ENCODE results near the gene GGN. TPM values are rescaled to one million over a fixed set of nuclear protein-coding genes. Genes with fewer than 3 reads are reported as not detected.

The GGN gene
- total RNA-seq, 4 donors from 2014 or later: 0.82 TPM; not detected in 3

- Histone ChIP-seq H3K9me3 (no peaks in the 10 kb centered on the region), H3K27me3 (no peaks in the 10 kb centered on the region), H3K36me3 (no peaks in the 10 kb centered on the region), H3K4me1 (peaks cover 0 to 19% of the 10 kb centered on the region in 2 donors), H3K4me3 (peak overlapping the region; percentile 39 to 46), H3K27ac (peak overlapping the region; percentile 41 to 42)
- DNase-seq: peak in 1 of 2 donors; percentile 21
- intact Hi-C loops (cut with DNase I; ENCODE audit: low total_unique reads): no loop called here
- TF ChIP-seq POLR2A (IDR thresholded peaks at IDR 0.05) (no peak), CTCF (IDR thresholded peaks at IDR 0.05) (no peak)
These were observed 1.5 kb upstream of the GGN start for GRCh38 chr19:38389101-38389925.

GRCh38 chr19:38388349-38389100 is 691 bp upstream of the GGN start, which contains the start of gene SPRED3:
TSS of gene SPRED3 (plus strand) at chr19:38388697. CDS start at chr19:38390303, 1,606 bp downstream.
- Histone ChIP-seq H3K4me1 (peaks cover 0 to 19% of the 10 kb centered on the region in 2 donors), H3K27me3 (no peaks in the 10 kb centered on the region), H3K27ac (peak within 1 kb of the TSS; percentile 42 to 51), H3K4me3 (peak within 1 kb of the TSS; percentile 39 to 46), H3K36me3 (no peaks in the 10 kb centered on the region), H3K9me3 (no peaks in the 10 kb centered on the region)
- peak in 1 of 2 donors; percentile 35 for DNase-seq
- intact Hi-C loops (cut with DNase I; ENCODE audit: low total_unique reads): no loop called here
- no peak for TF ChIP-seq CTCF (IDR thresholded peaks at IDR 0.05)
- no peak for TF ChIP-seq POLR2A (IDR thresholded peaks at IDR 0.05)

- no peak for TF ChIP-seq POLR2A (IDR thresholded peaks at IDR 0.05)
- no peak for TF ChIP-seq CTCF (IDR thresholded peaks at IDR 0.05)
- peak overlapping the region; percentile 39 to 46 for H3K4me3 ChIP-seq
- H3K4me1 ChIP-seq: peaks cover 0 to 19% of the 10 kb centered on the region in 2 donors
- no peaks in the 10 kb centered on the region for H3K36me3 ChIP-seq
- DNase-seq: no peak
- H3K9me3 ChIP-seq: no peaks in the 10 kb centered on the region
- H3K27me3 ChIP-seq: no peaks in the 10 kb centered on the region
- peak overlapping the region in 1 of 2 donors; percentile 42 for H3K27ac ChIP-seq
- intact Hi-C loops (cut with DNase I; ENCODE audit: low total_unique reads): no loop called here
These were observed 774 bp downstream of the GGN start for GRCh38 chr19:38386971-38387549.

- no peak for TF ChIP-seq POLR2A (IDR thresholded peaks at IDR 0.05)
- no peak for TF ChIP-seq CTCF (IDR thresholded peaks at IDR 0.05)
- DNase-seq: no peak
- Histone ChIP-seq H3K36me3 (no peaks in the 10 kb centered on the region), H3K4me1 (peaks cover 0 to 19% of the 10 kb centered on the region in 2 donors), H3K27ac (no peak overlapping the region), H3K4me3 (no peak overlapping the region), H3K27me3 (no peaks in the 10 kb centered on the region), H3K9me3 (no peaks in the 10 kb centered on the region)
- intact Hi-C loops (cut with DNase I; ENCODE audit: low total_unique reads): no loop called here
These were observed 1.4 kb downstream of the GGN start for GRCh38 chr19:38386300-38386970.
